WERI-Rb-1 (cell line): Measurements from ENCODE around the gene TAF7.

Experiments used
- DNase-seq: peaks from one replicate; pipeline ENCODE4 v3.0.0-alpha.2; 2020
- H3K27ac ChIP-seq: fragments of 250-450 bp; sonication (Bioruptor Pico); 2 replicates; pipeline ENCODE4 v1.5.1; 2020; ENCODE audit warnings: mild to moderate bottlenecking, moderate library complexity
- H3K27me3 ChIP-seq: fragments of 250-450 bp; sonication (Bioruptor Pico); 2 replicates; pipeline ENCODE4 v1.5.1; 2021; ENCODE audit warnings: mild to moderate bottlenecking, low read depth, moderate library complexity; ENCODE audit not compliant: insufficient read depth, severe bottlenecking
- H3K36me3 ChIP-seq: fragments of 250-450 bp; sonication (Bioruptor Pico); 2 replicates; pipeline ENCODE4 v1.5.1; 2020; ENCODE audit warnings: mild to moderate bottlenecking, moderate library complexity
- H3K4me3 ChIP-seq: 2 replicates; pipeline ENCODE4 v1.5.1; 2011; ENCODE audit warnings: low read depth, mild to moderate bottlenecking, control low read depth, low read length
- H3K9me3 ChIP-seq: fragments of 250-450 bp; sonication (Bioruptor Pico); 2 replicates; pipeline ENCODE4 v1.5.1; 2021; ENCODE audit warnings: mild to moderate bottlenecking, moderate library complexity; ENCODE audit not compliant: severe bottlenecking
- CTCF ChIP-seq: IDR thresholded peaks from 2 replicates; pipeline ENCODE4 v1.5.1; 2011; ENCODE audit warnings: low read depth, mild to moderate bottlenecking, control low read depth, inconsistent platforms, low read length

The TAF7 gene

DNA sequence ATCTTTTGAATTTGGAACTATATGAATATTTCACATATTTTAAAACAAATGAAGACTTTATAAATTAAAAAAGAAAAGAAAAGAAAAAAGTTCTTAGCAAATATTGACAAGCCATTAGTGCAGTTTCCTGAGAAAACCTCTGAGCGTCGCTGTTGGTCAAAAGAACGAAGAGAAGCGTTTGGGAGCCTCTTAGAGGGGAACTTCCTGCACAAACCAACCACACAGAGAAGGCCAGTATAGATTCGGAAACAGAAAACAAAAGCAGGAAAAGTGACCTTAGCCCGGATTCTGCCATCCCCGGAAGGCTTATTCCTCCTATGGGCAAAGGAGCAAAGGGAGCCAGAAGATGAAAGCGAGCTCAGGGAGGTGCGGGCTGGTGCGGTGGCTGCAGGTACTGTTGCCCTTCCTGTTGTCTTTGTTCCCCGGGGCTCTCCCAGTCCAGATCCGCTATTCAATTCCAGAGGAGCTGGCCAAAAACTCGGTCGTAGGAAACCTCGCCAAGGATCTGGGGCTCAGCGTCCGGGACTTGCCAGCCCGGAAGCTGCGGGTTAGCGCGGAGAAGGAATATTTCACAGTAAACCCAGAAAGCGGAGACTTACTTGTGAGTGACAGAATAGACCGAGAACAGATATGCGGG lies 39.3 kb upstream of the TAF7 start, which contains the start of gene PCDHGB2:
TSS of gene PCDHGB2 (plus strand) at position 205 of the 637 bp plus-strand sequence. CDS start at position 347, 142 bp downstream.
- Histone ChIP-seq H3K36me3 (no peaks in the 10 kb centered on the region), H3K27ac (no peak within 1 kb of the TSS), H3K9me3 (peaks cover 23% of the 10 kb centered on the region), H3K27me3 (no peaks in the 10 kb centered on the region), H3K4me3 (no peak within 1 kb of the TSS)
- no peak for DNase-seq
- 0 out of 2 replicates have a peak, but pooled peaks have one; percentile 2 for TF ChIP-seq CTCF

DNA sequence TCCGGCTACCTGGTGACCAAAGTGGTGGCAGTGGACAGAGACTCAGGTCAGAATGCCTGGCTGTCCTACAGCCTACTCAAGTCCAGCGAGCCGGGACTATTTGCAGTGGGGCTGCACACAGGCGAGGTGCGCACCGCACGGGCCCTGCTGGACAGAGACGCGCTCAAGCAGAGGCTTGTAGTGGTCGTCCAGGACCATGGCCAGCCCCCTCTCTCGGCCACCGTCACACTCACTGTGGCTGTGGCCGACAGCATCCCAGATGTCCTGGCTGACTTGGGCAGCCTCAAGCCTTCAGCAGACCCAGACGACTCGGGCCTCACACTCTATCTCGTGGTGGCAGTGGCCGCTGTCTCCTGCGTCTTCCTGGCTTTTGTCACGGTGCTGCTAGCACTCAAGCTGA lies 36.4 kb upstream of the TAF7 start:
- TF ChIP-seq CTCF: no peak
- H3K9me3 ChIP-seq: peaks cover 26% of the 10 kb centered on the region
- no peaks in the 10 kb centered on the region for H3K27me3 ChIP-seq

GRCh38 chr5:141356133-141356532 lies 35.5 kb upstream of the TAF7 start:
- Histone ChIP-seq H3K9me3 (peaks cover 23% of the 10 kb centered on the region), H3K27me3 (no peaks in the 10 kb centered on the region), H3K36me3 (no peaks in the 10 kb centered on the region), H3K27ac (no peak overlapping the region), H3K4me3 (no peak overlapping the region)
- no peak for TF ChIP-seq CTCF
- DNase-seq: no peak

More for the DNA sequence above, 36.4 kb upstream of the TAF7 start:
- no peak overlapping the region for H3K27ac ChIP-seq
- no peaks in the 10 kb centered on the region for H3K36me3 ChIP-seq
- no peak overlapping the region for H3K4me3 ChIP-seq
- no peak for DNase-seq

GRCh38 chr5:141355641-141356040 lies 35.1 kb upstream of the TAF7 start:
- Histone ChIP-seq H3K36me3 (no peaks in the 10 kb centered on the region), H3K9me3 (peaks cover 24% of the 10 kb centered on the region), H3K27me3 (no peaks in the 10 kb centered on the region), H3K27ac (no peak overlapping the region), H3K4me3 (no peak overlapping the region)
- no peak for TF ChIP-seq CTCF
- no peak for DNase-seq

- peak; percentile 28; the same call in 1 of the 2 replicates for TF ChIP-seq CTCF
- H3K9me3 ChIP-seq: peaks cover 30% of the 10 kb centered on the region
- no peak within 1 kb of the TSS for H3K27ac ChIP-seq
- no peak within 1 kb of the TSS for H3K4me3 ChIP-seq
- no peaks in the 10 kb centered on the region for H3K27me3 ChIP-seq
- no peak for DNase-seq
- no peaks in the 10 kb centered on the region for H3K36me3 ChIP-seq
Measured at GRCh38 chr5:141354900-141355469, 34.4 kb upstream of the TAF7 start, which contains the start of gene PCDHGA4. Gene PCDHGA4 (plus strand): TSS chr5:141355021. CDS start chr5:141355108, 87 bp downstream.
